GM18870 (cell line): ENCODE data around the gene SNRPD3.
"Not testable (repeated sequence)": the region's sequence is repeated elsewhere in the genome, so short reads cannot be mapped to it uniquely, and the experiment has no call there.

Source experiments
- ATAC-seq: cut with Tn5 transposase; IDR thresholded peaks from one replicate; pipeline ENCODE4 v1.9.1; 2021; ENCODE audit warnings: moderate library complexity; ENCODE audit not compliant: unreplicated experiment

The SNRPD3 gene

DNA sequence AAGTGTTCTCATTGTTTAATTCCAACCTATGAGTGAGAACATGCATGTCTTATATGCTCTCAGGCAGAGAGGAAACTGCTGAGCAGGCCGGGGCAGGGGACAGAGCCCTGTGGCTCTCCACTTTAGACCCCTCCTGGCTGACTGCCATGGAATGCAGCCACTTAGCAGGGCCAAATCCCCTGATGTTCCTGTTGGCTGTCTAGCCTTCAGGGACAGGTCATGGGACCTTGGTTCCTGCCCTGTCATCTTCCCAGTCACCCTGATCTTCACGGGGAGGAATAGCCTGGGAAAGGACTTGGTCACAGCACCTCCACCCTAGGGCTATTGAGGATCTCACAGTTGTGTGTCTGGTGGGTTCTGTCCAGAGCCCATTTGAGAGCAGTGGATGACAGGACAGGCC is 50.5 kb downstream of the SNRPD3 start:
- not testable (repeated sequence) for ATAC-seq

DNA sequence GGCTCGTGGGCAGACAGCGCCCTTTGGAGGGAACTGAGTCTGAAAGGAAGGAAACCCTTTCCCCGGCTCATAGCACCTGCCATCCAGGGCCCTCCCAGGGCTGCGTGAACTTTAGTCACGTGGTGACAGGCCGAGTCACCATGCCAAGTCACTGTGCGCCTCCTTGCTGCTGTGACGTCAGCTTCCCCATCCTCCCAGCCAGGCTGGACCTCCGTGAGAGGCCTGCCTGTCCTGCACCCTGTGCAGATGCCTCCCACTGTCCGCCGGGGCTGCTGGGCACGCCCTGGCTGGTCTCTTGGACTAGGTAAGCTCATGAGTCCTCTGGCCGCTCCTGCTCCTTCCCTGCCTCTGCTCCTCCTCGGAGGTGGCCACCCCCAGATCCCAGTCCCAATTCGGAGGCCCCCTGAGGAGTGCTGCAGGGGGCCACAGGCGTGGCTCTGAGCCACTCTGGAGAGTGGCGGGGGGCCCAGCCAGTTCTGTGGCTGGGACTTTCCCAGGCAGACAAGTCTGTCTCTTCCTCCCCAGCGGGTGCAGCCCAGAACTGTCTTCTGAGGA is 51.7 kb downstream of the SNRPD3 start:
- not testable (repeated sequence) for ATAC-seq

DNA sequence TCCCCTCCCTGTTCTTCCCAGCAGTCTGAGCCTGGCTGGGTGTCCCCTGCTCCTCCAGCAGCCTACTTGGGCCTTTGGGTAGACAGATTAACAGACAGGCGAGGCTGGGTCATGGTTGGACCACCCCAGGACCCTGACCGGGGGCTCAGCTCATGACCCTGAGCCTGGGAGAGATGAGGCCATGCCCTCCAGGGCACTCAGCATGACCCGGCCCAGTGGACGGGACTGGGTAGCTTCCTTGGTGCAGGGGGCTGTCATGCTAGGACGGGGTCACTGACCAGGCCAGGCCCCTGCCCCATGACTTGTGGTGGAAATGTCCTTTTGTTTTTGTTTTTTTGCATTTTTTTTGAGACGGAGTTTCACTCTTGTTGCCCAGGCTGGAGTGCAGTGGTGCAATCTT is 52.5 kb downstream of the SNRPD3 start:
- not testable (repeated sequence) for ATAC-seq

DNA sequence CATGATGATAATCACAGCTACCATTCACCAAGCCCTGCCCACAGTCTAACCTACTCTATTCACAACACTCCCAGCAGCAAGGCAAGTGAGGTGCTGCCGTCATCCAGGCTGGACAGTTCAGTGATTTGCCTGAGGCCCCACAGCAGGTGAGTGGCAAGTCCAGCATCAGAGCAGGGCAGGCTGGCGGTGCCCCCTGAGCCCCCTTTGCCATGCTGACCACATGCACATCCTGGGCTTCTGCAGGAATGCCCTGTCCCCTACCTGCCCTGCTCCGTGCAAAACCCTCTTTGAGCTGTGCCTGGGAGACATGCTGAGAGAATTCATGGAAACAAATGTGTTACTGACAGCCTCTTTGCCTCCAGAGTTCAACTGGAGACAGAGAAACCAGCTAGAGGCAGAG is 54.1 kb downstream of the SNRPD3 start:
- not testable (repeated sequence) for ATAC-seq

DNA sequence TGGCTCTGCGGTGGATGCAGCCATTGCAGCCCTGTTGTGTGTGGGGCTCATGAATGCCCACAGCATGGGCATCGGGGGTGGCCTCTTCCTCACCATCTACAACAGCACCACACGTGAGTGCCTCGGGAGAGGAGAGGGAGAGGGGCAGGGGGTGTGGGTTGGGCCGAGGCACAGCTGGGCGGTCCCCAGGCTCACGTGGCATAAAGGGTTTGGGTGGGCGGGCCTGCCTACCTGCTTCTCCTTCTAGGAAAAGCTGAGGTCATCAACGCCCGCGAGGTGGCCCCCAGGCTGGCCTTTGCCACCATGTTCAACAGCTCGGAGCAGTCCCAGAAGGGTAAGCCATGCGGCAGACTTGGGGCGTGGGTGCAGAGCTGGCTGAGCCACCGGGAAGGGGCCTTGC is 59.0 kb downstream of the SNRPD3 start:
- not testable (repeated sequence) for ATAC-seq

DNA sequence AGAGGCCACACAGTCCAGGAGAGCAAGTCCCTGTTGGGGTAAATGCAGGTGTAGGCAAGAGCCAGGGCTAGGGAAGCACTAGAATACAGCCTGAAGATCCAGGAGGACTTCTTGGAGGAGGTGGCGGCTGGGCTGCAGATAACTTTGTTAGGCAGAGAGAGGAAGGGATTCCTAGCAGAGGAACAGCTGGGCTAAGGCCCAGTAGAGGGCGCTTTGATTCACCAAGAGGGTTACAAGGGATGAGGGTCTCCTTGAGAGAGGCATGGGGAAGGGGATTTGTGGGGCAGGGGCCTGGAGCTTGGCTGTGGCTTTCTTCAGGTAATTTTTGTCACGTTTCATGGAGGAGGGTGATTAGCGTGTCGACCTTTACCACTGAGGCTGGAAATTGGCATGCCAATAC is 65.4 kb downstream of the SNRPD3 start:
- ATAC-seq: not testable (repeated sequence)

DNA sequence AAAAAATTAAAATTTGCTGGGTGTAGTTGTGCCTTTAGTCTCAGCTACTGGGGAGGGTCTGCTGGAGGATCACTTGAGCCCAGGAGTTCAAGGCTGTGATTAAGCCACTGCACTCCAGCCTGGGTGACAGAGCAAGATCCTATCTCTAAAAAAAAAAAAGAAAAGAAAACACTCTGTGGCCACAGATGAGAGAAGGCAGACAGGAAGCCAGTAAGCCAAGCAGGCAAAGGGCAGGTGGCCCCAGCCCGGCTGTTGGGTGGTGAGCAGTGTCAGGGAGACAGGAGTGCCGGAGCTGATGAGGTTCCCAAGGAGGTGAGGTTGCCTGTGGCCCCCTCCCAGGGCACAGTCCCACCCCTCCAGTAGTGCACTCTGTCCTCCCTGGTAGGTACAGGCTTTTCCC is 66.8 kb downstream of the SNRPD3 start:
- ATAC-seq: not testable (repeated sequence)
